ENCODE measurements around the gene TRIM71.

- TF ChIP-seq ZNF768 (tag by site-specific recombination; IDR thresholded peaks at IDR 0.05) (no peak), CTCF (tag by site-specific recombination; IDR thresholded peaks at IDR 0.05) (no peak), ZNF416 (tag by site-specific recombination; IDR thresholded peaks at IDR 0.05) (no peak), ZNF157 (tag by site-specific recombination; IDR thresholded peaks at IDR 0.05) (no peak), ZBTB11 (tag by site-specific recombination; conservative IDR thresholded peaks at IDR 0.05; ENCODE audit: low read depth) (no peak), ZNF623 (tag by site-specific recombination; IDR thresholded peaks at IDR 0.05) (no peak), MEIS1 (CRISPR knock-in tag; IDR thresholded peaks at IDR 0.05; ENCODE audit: borderline replicate concordance) (no peak), KLF16 (tag by site-specific recombination; IDR thresholded peaks at IDR 0.05) (no peak), ZFP69B (tag by site-specific recombination; IDR thresholded peaks at IDR 0.05) (no peak), ZNF23 (tag by site-specific recombination; IDR thresholded peaks at IDR 0.05; ENCODE audit: borderline replicate concordance) (no peak), ZBTB44 (tag by site-specific recombination; IDR thresholded peaks at IDR 0.05) (no peak)
These were observed 37.7 kb downstream of the TRIM71 start for GRCh38 chr3:32855350-32855953.
